Ishikawa (cell line): Measurements from ENCODE around the gene TMEM92.

Experiments used
- CEBPB ChIP-seq: IDR thresholded peaks from 2 replicates; pipeline ENCODE4 v1.6.1; 2012
- CREB1 ChIP-seq: IDR thresholded peaks from 2 replicates; pipeline ENCODE4 v1.6.1; 2012; ENCODE audit warnings: low read depth
- EGR1 ChIP-seq: IDR thresholded peaks from 2 replicates; pipeline ENCODE4 v1.6.1; 2012
- EP300 ChIP-seq: IDR thresholded peaks from 2 replicates; pipeline ENCODE4 v1.6.1; 2012; ENCODE audit warnings: borderline replicate concordance
- FOXM1 ChIP-seq: IDR thresholded peaks from 2 replicates; pipeline ENCODE4 v1.6.1; 2012; ENCODE audit warnings: low read depth, borderline replicate concordance
- MAX ChIP-seq: IDR thresholded peaks from 2 replicates; pipeline ENCODE4 v1.6.1; 2012
- NFIC ChIP-seq: IDR thresholded peaks from 2 replicates; pipeline ENCODE4 v1.6.1; 2012
- RAD21 ChIP-seq: IDR thresholded peaks from 2 replicates; pipeline ENCODE4 v1.6.1; 2012; ENCODE audit warnings: low read depth
- TAF1 ChIP-seq: IDR thresholded peaks from 2 replicates; pipeline ENCODE4 v1.6.1; 2012; ENCODE audit warnings: low read depth, mild to moderate bottlenecking
- TCF12 ChIP-seq: IDR thresholded peaks from 2 replicates; pipeline ENCODE4 v1.6.1; 2012; ENCODE audit warnings: low read depth
- TEAD4 ChIP-seq: IDR thresholded peaks from 2 replicates; pipeline ENCODE4 v1.6.1; 2012
- YY1 ChIP-seq: IDR thresholded peaks from 2 replicates; pipeline ENCODE4 v1.6.1; 2012; ENCODE audit warnings: low read depth
- ZBTB7A ChIP-seq: IDR thresholded peaks from 2 replicates; pipeline ENCODE4 v1.6.1; 2012; ENCODE audit warnings: low read depth
- TF ChIP-seq, protein P1 (sequence below): IDR thresholded peaks from 2 replicates; pipeline ENCODE4 v1.6.1; 2012; ENCODE audit warnings: low read depth, mild to moderate bottlenecking
- TF ChIP-seq, protein P2 (sequence below): IDR thresholded peaks from 2 replicates; pipeline ENCODE4 v1.6.1; 2012

TMEM92 gene

DNA sequence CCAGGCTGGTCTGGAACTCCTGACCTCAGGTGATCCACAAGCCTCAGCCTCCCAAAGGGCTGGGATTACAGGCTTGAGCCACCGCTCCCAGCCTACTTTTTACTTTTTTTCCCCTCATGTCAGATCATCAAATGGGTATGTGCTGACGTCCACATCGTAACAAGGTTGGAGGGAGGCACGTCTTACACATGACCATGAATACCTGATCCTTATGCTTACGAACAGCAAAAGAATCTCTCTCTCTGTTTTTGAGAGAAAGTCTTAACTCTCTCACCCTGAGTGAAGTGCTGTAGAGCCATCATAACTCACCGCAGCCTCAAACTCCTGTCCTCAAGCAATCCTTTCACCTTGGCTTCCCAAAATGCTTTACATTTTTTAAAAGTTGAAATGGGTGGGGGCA lies 29.5 kb upstream of the TMEM92 start:
- TF ChIP-seq TEAD4 = no peak
- no peak for TF ChIP-seq RAD21
- TF ChIP-seq, protein P1, sequence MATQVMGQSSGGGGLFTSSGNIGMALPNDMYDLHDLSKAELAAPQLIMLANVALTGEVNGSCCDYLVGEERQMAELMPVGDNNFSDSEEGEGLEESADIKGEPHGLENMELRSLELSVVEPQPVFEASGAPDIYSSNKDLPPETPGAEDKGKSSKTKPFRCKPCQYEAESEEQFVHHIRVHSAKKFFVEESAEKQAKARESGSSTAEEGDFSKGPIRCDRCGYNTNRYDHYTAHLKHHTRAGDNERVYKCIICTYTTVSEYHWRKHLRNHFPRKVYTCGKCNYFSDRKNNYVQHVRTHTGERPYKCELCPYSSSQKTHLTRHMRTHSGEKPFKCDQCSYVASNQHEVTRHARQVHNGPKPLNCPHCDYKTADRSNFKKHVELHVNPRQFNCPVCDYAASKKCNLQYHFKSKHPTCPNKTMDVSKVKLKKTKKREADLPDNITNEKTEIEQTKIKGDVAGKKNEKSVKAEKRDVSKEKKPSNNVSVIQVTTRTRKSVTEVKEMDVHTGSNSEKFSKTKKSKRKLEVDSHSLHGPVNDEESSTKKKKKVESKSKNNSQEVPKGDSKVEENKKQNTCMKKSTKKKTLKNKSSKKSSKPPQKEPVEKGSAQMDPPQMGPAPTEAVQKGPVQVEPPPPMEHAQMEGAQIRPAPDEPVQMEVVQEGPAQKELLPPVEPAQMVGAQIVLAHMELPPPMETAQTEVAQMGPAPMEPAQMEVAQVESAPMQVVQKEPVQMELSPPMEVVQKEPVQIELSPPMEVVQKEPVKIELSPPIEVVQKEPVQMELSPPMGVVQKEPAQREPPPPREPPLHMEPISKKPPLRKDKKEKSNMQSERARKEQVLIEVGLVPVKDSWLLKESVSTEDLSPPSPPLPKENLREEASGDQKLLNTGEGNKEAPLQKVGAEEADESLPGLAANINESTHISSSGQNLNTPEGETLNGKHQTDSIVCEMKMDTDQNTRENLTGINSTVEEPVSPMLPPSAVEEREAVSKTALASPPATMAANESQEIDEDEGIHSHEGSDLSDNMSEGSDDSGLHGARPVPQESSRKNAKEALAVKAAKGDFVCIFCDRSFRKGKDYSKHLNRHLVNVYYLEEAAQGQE = no peak
- TF ChIP-seq CREB1 = no peak
- TF ChIP-seq NFIC = no peak
- TF ChIP-seq EP300 = no peak
- TF ChIP-seq, protein P2, sequence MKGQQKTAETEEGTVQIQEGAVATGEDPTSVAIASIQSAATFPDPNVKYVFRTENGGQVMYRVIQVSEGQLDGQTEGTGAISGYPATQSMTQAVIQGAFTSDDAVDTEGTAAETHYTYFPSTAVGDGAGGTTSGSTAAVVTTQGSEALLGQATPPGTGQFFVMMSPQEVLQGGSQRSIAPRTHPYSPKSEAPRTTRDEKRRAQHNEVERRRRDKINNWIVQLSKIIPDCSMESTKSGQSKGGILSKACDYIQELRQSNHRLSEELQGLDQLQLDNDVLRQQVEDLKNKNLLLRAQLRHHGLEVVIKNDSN = no peak
- no peak for TF ChIP-seq TCF12
- TF ChIP-seq EGR1 = no peak
- no peak for TF ChIP-seq ZBTB7A
- no peak for TF ChIP-seq MAX
- no peak for TF ChIP-seq TAF1
- no peak for TF ChIP-seq FOXM1
- no peak for TF ChIP-seq YY1
- no peak for TF ChIP-seq CEBPB

GRCh38 chr17:50248255-50248654 lies 26.0 kb upstream of the TMEM92 start:
- TF ChIP-seq RAD21 (no peak), ZBTB7A (no peak), EP300 (no peak), MAX (no peak), YY1 (no peak), FOXM1 (no peak), CREB1 (no peak), NFIC (no peak), TAF1 (no peak)
- TF ChIP-seq, protein P1 = no peak

DNA sequence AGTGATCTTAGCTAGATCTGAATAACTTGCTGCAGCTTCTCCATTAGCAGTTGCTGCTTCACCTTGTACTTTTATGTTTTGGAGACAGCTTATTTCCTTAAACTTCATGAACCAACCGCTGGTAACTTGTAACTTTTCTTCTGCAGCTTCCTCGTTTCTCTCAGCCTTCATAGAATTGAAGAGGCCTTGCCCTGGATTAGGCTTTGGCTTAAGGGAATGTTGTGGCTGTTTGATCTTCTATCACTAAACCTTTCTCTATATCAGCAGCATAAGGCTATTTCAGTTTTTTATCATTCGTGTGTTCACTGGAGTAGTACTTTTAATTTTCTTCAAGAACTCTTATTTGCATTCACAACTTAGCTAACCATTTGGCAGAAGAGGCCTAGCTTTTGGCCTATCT lies 21.5 kb upstream of the TMEM92 start:
- TF ChIP-seq FOXM1 (no peak), EP300 (no peak), EGR1 (no peak), TAF1 (no peak), YY1 (no peak), MAX (no peak), TCF12 (no peak), CREB1 (no peak), NFIC (no peak), RAD21 (no peak), TEAD4 (no peak), ZBTB7A (no peak), CEBPB (no peak)
- TF ChIP-seq, protein P2 = no peak
- TF ChIP-seq, protein P1 = no peak

DNA sequence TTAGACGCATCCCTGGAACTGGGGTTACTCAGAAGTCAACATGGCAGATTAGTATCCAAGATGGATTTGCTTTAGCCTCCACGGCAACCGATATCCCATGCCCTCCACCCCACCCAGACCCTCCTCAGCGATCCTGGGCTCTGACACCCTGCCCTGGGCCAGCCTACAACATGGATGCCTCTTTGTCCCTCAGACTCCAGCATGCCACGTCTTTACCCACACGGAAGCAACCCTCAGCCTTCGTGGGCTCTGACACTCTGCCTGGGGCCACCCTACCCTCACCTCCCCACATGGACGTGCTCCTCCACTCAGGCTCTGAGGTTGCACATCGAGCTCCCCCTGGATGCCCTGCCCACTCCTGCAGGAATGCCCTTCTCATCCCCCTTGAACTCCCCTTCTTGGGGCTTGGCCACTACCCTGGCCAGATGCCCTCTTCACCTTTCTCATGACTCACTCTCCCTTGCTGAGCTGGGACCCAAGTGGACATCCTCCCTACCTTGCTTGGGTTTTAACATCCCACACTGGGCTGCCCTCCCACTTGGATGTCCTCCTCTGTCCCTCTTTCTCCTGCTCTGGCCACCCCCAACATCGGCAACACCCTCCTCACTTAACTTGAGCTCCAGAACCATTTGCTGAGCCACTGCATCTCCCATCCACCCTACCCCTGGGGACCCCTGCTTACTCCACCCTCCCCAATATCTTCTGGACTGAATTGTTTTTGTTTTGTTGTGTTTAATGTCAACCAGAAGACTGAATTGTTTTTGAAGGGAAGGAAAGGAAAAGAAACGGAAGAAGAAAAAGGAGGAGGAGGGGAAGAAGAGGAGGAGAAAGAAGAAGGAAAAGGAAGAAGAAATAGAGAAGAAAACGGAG lies 18.3 kb upstream of the TMEM92 start:
- TF ChIP-seq TEAD4 (no peak), TAF1 (no peak), ZBTB7A (no peak), CEBPB (no peak), EGR1 (no peak), NFIC (no peak), EP300 (no peak), MAX (no peak), RAD21 (no peak), CREB1 (no peak), FOXM1 (no peak), YY1 (no peak), TCF12 (no peak)
- TF ChIP-seq, protein P1 = no peak
- TF ChIP-seq, protein P2 = no peak
